ENCODE measurements around the gene COIL.

DNA sequence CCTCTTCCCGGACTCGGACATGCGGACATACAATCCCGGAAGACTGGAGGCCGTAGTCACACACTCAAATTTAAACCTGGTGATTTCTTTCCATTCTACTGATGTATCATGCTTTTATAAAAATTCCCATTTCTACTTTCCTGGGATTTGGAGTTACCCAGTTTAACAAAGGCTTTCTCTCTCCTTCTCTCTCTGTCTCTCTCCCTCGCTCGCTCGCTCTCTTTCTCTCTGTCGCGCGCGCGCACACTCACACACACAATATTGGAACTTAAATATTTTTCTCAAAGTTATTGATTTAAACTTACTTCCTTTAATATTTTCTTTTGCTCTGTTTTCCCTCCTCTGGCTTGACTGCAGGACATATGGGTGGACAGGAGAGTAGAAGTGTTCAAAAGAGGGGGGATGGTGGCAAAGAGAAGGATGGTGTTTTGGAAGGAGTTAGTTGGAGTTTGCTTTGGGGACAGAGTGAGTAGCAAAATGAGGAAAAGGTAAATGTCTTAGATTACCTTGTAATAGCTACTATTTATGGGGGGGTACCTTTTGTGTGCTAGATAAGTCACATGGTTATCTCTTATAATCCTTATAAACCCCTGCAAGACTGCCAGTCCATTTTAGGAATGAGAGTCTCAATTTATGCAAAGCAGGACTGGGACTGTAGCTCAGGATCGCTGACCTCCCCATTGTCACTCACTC is 46.1 kb downstream of the COIL start:
- no peak for TF ChIP-seq CTCF (IDR thresholded peaks at IDR 0.05)
- TF ChIP-seq POLR2A (IDR thresholded peaks at IDR 0.05), result no peak
